Tibial nerve (tissue), 4 donors: Measurements from ENCODE around the gene TJP1. TPM values are rescaled to one million over a fixed set of nuclear protein-coding genes. Genes with fewer than 3 reads are reported as not detected.

Source experiments
- DNase-seq, 2 donors: peaks; one replicate each; pipeline ENCODE4 v3.0.0-alpha.2; 2019; ENCODE audit warnings: low spot score in 2 of 2
- H3K27ac ChIP-seq, 4 donors: fragments of 200-600 bp; sonication (generic) in 3 of 4; one replicate each; pipeline ENCODE4 v1.5.1; 2017 to 2019; ENCODE audit warnings: mild to moderate bottlenecking in 1 of 4
- H3K27me3 ChIP-seq, 2 donors: fragments of 200-600 bp; sonication (generic) in 1 of 2; one replicate each; pipeline versions ENCODE4 v1.5.1 to v1.6.0; 2017 to 2019
- H3K36me3 ChIP-seq, 3 donors: fragments of 200-600 bp; sonication (generic); one replicate each; pipeline ENCODE4 v1.5.1; 2018 to 2019
- H3K4me1 ChIP-seq, 4 donors: fragments of 200-600 bp; sonication (generic) in 3 of 4; one replicate each; pipeline ENCODE4 v1.5.1; 2017 to 2019
- H3K4me3 ChIP-seq, 4 donors: fragments of 200-600 bp; sonication (generic) in 3 of 4; one replicate each; pipeline ENCODE4 v1.5.1; 2017 to 2019; ENCODE audit warnings: mild to moderate bottlenecking in 1 of 4, moderate library complexity in 1 of 4
- H3K9me3 ChIP-seq, 4 donors: fragments of 200-600 bp; sonication (generic) in 3 of 4; one replicate each; pipeline ENCODE4 v1.5.1; 2017 to 2019
- EP300 ChIP-seq, 2 donors: sonication (generic); formaldehyde crosslinking; IDR thresholded peaks; one replicate each; pipeline ENCODE4 v1.6.1; 2017; ENCODE audit warnings: antibody characterized with exemption in 2 of 2, mild to moderate bottlenecking in 1 of 2
- POLR2A ChIP-seq, 2 donors: fragments of 450-650 bp; IDR thresholded peaks; one replicate each; pipeline ENCODE4 v1.6.1; 2017; ENCODE audit warnings: antibody characterized with exemption in 2 of 2, mild to moderate bottlenecking in 2 of 2, moderate library complexity in 2 of 2
- WGBS, 2 donors: methylation state at CpG; one replicate each; pipeline ENCODE4 v1.1.5; 2018; 5-methylcytosine and 5-hydroxymethylcytosine counted together
- total RNA-seq, 4 donors: library from RNA; depleted of rRNA; stranded (reverse); fragments of >200 nt; gene quantifications; one replicate each; pipeline ENCODE4 v1.1.0, GENCODE V29; 2016
- TF ChIP-seq, protein P1 (sequence below), 5 experiments: fragments of 200-600 bp in 3 of 5; fragments of 450-650 bp in 2 of 5; sonication (generic) in 3 of 5; IDR thresholded peaks; one replicate each; pipeline ENCODE4 v1.5.1; 2016 to 2019; ENCODE audit warnings: antibody characterized with exemption in 5 of 5, mild to moderate bottlenecking in 3 of 5, moderate library complexity in 2 of 5

Gene TJP1
- total RNA-seq, 4 donors from 2014 or later: 163 to 416 (median 403) TPM

DNA sequence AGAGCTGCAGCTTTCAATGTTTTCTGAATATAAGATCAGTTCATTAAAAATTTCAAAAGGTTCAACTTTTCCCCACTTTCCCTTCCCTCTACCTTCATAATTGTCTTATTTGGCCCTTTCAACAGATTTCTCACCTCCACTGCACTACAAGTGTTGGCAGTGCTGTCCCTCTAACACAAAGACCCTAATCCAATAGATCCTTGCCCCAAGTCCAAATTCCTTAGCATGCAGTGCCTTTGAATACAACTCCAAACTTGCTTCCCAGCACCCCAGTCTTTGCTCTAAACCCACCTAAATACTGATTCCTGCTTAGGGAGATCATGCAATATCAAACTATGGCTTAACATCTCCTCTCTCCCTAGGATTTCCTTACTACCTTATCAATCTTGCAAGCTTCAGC is 43.9 kb downstream of the TJP1 start:
- H3K9me3 ChIP-seq: peaks cover 0 to 7% (median 0%) of the 10 kb centered on the region in 4 donors
- peaks cover 0 to 5% (median 0%) of the 10 kb centered on the region in 3 donors for H3K36me3 ChIP-seq
- no peaks in the 10 kb centered on the region for H3K27me3 ChIP-seq
- no peak for DNase-seq
- H3K27ac ChIP-seq: no peak overlapping the region
- TF ChIP-seq, protein P1, sequence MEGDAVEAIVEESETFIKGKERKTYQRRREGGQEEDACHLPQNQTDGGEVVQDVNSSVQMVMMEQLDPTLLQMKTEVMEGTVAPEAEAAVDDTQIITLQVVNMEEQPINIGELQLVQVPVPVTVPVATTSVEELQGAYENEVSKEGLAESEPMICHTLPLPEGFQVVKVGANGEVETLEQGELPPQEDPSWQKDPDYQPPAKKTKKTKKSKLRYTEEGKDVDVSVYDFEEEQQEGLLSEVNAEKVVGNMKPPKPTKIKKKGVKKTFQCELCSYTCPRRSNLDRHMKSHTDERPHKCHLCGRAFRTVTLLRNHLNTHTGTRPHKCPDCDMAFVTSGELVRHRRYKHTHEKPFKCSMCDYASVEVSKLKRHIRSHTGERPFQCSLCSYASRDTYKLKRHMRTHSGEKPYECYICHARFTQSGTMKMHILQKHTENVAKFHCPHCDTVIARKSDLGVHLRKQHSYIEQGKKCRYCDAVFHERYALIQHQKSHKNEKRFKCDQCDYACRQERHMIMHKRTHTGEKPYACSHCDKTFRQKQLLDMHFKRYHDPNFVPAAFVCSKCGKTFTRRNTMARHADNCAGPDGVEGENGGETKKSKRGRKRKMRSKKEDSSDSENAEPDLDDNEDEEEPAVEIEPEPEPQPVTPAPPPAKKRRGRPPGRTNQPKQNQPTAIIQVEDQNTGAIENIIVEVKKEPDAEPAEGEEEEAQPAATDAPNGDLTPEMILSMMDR (IDR thresholded peaks at IDR 0.05): no peak
- TF ChIP-seq POLR2A (IDR thresholded peaks at IDR 0.05): no peak
- no peak for TF ChIP-seq EP300 (IDR thresholded peaks at IDR 0.05)
- H3K4me3 ChIP-seq: no peak overlapping the region
- H3K4me1 ChIP-seq: peaks cover 0 to 48% (median 10%) of the 10 kb centered on the region in 4 donors

DNA sequence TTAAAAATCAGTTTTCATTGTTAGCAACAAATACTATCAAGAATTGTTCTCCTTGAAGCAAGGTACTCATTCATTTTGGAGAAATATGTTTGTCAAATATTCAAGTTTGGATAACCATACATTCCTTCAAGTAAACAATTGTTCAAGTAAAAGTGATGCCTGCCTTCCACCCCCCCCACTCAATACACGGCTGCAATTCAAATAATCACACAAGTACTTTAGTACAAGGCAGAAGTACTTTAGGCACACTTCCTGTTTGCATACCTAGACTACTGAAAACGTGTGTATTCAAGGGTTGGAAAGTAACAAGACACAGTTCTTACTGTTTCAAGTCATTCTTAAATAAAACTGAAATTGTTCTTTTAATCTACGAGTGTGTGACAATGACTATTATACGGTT is 45.4 kb downstream of the TJP1 start:
- Histone ChIP-seq H3K4me3 (no peak overlapping the region), H3K27me3 (no peaks in the 10 kb centered on the region), H3K27ac (no peak overlapping the region), H3K36me3 (peaks cover 0 to 16% (median 0%) of the 10 kb centered on the region in 3 donors), H3K9me3 (peaks cover 0 to 2% (median 0%) of the 10 kb centered on the region in 4 donors), H3K4me1 (peaks cover 0 to 61% (median 10%) of the 10 kb centered on the region in 4 donors)
- TF ChIP-seq, protein P1 (IDR thresholded peaks at IDR 0.05): no peak
- no peak for TF ChIP-seq EP300 (IDR thresholded peaks at IDR 0.05)
- TF ChIP-seq POLR2A (IDR thresholded peaks at IDR 0.05): no peak
- WGBS, 2 donors: 43 to 50% methylated on average over 4 of the region's 4 CpGs
- DNase-seq: no peak

DNA sequence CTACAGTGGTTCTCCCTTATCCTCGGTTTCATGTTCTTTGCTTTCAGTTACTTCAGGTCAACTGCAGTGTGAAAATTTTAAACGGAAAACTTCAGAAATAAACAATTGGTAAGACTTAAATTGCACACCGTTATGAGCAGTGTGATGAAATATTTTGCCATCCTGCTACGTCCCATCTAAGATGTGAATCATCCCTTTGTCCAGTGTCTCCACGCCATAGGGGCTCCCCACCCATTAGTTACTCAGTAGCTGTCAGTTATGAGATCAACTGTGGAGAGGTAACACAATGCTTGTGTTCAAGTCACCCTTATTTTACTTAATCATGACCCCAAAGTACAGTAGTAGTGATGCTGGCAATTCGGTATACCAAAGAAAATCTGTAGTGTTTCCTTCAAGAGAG is 47.4 kb downstream of the TJP1 start:
- Histone ChIP-seq H3K4me3 (no peak overlapping the region), H3K27ac (no peak overlapping the region), H3K9me3 (no peaks in the 10 kb centered on the region), H3K27me3 (no peaks in the 10 kb centered on the region), H3K36me3 (peaks cover 0 to 29% (median 0%) of the 10 kb centered on the region in 3 donors), H3K4me1 (peaks cover 0 to 61% (median 10%) of the 10 kb centered on the region in 4 donors)
- 56 to 61% methylated on average over 6 of the region's 6 CpGs for WGBS, 2 donors
- TF ChIP-seq EP300 (IDR thresholded peaks at IDR 0.05): no peak
- no peak for TF ChIP-seq POLR2A (IDR thresholded peaks at IDR 0.05)
- TF ChIP-seq, protein P1 (IDR thresholded peaks at IDR 0.05): no peak
- no peak for DNase-seq

DNA sequence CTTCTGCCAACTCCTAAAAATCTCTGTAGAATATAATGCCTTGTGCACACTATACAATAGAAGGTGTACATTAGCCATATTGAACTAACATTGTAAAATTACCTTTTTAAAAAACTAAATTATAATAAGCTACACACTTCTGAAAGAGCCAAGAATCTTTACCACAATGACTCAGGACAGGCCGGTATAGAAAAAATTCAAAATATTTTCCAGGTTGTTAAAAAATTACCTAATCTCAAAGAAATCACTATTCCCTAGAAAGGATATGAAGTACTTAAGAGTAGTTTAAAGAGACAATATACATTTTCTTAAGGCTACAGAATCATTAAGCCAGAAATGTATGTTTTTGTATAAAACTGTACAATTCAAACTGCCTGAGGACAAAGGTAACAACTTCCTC is 48.5 kb downstream of the TJP1 start:
- peaks cover 0 to 37% (median 0%) of the 10 kb centered on the region in 3 donors for H3K36me3 ChIP-seq
- no peaks in the 10 kb centered on the region for H3K27me3 ChIP-seq
- TF ChIP-seq EP300 (IDR thresholded peaks at IDR 0.05) (no peak), POLR2A (IDR thresholded peaks at IDR 0.05) (no peak)
- TF ChIP-seq, protein P1 (IDR thresholded peaks at IDR 0.05): no peak
- no peaks in the 10 kb centered on the region for H3K9me3 ChIP-seq
- WGBS, 2 donors: 83 to 84% methylated on average over 1 of the region's 1 CpG
- peaks cover 0 to 61% (median 10%) of the 10 kb centered on the region in 4 donors for H3K4me1 ChIP-seq
- no peak for DNase-seq
- no peak overlapping the region for H3K27ac ChIP-seq
- no peak overlapping the region for H3K4me3 ChIP-seq

DNA sequence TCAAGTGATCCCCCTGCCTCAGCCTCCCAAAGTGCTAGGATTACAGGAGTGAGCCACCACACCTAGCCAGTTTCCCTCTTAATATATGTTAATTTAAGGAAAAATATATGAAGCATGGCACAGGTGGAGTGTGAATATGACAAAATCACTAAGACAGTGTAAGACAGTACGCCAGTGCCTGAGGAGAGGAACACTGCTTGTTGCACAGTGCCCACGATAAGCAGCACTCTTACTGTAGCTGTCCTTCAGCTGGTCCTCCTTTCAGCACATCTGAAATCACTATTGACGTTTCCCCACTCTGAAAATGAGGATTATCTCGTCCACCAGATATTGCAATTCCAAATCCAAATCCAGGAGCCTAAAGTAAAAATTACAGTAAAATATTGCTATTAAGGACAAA is 49.3 kb downstream of the TJP1 start:
- H3K9me3 ChIP-seq: no peaks in the 10 kb centered on the region

More for the DNA sequence above, 49.3 kb downstream of the TJP1 start:
- H3K4me1 ChIP-seq: peaks cover 0 to 58% (median 10%) of the 10 kb centered on the region in 4 donors
- no peak for TF ChIP-seq EP300 (IDR thresholded peaks at IDR 0.05)
- TF ChIP-seq, protein P1 (IDR thresholded peaks at IDR 0.05): no peak
- no peak for TF ChIP-seq POLR2A (IDR thresholded peaks at IDR 0.05)
- no peaks in the 10 kb centered on the region for H3K27me3 ChIP-seq
- peaks cover 0 to 38% (median 0%) of the 10 kb centered on the region in 3 donors for H3K36me3 ChIP-seq
- no peak overlapping the region for H3K4me3 ChIP-seq
- H3K27ac ChIP-seq: no peak overlapping the region
- DNase-seq: no peak
- WGBS, 2 donors: 77 to 79% methylated on average over 4 of the region's 4 CpGs
